SH-SY5Y (cell line): ENCODE data around the gene DAB1.
A peak's percentile ranks its signal among the peaks of the same experiment; 100 is the strongest.

ENCODE experiments used
- GATA2 ChIP-seq: IDR thresholded peaks from 2 replicates; pipeline ENCODE4 v1.6.1; 2011; ENCODE audit warnings: mild to moderate bottlenecking, low read depth, low read length
- GATA3 ChIP-seq: IDR thresholded peaks from 2 replicates; pipeline ENCODE4 v1.6.1; 2011; ENCODE audit warnings: low read depth, mild to moderate bottlenecking, low read length, moderate library complexity

DAB1 gene

DNA sequence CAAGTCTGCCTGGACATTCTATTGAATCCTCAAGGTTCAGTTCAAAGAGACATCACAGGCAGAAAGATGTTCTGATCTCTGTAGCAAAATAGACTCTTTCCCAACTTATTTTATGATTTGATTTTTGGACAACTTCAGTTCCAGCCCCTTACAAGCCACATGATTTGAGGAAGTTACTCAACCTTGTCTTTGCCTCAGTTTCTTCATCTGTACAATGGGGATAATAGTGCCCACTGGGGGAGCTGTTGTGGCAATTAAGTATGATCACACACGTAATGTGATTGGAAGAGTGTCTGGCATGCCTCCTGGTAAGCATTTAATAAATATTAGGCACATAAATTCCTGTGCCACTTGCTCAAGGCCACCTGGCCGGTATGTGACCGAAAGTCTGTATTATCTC is 130.6 kb downstream of the DAB1 start:
- no peak for TF ChIP-seq GATA3

DNA sequence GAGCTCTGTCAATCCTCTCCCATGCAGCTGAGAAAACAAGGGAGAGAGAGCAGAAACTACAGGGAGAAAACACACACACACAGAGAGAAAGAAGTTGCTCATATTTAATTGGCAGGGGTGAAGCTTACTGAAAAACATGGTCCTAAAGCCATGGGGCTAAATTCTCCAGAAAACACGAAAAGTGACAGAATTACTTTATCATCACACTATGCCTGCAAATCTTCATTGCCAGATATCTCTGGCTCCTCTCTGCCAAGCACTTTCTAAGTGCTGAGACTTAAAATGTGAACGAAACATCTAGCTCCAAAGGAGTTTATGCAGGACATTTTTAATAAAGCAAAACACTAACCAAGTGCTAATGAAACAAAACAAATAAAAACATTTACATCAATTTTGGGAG is 134.1 kb downstream of the DAB1 start:
- TF ChIP-seq GATA2: no peak
- no peak for TF ChIP-seq GATA3

- TF ChIP-seq GATA2 (no peak), GATA3 (no peak)
Measured at GRCh38 chr1:57285992-57286391, 137.9 kb downstream of the DAB1 start.

DNA sequence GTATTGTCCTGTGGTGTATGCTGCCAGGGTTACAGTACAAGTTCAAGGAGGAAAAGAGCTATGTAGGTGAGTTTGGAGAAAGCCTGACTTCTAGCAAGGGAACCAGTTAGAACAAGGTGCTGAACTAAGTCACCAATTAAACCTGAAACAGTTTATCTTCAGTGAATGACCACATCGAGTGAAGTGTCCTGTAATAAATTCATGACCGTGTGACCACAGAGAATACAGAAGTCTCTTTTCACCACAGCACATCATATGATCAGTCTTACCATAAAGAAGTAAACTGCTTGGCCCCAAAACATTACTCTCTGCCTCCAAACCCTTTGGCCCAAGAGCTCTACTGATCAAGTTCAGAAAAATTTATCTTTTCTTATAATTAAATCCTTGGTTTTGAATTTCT is 141.4 kb downstream of the DAB1 start:
- TF ChIP-seq GATA2 (no peak), GATA3 (no peak)

GRCh38 chr1:57281324-57281723 is 142.5 kb downstream of the DAB1 start:
- peak; percentile 96 for TF ChIP-seq GATA3
- peak; percentile 99 for TF ChIP-seq GATA2

- TF ChIP-seq GATA3: no peak
- no peak for TF ChIP-seq GATA2
Measured at GRCh38 chr1:57279909-57280666, 143.8 kb downstream of the DAB1 start.

DNA sequence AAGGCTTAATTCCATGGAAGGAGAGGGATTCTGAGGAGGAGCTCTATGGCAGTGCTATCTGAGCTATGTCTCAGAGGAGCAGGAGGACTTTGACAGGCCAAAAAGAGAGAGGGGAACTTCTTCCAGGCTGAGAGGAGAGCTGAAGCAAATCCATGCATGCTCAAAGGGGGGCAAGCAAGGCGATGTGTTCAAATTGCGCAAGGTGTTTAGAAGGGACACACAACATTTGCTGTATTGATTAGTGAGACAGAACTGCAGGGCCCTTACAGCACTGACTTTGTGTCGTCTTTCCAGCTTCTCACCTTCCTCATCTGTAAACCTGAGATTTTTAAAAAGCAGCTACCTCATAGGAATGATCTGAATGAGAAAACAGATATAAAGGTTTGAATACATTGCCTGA is 145.3 kb downstream of the DAB1 start:
- TF ChIP-seq GATA3: no peak

DNA sequence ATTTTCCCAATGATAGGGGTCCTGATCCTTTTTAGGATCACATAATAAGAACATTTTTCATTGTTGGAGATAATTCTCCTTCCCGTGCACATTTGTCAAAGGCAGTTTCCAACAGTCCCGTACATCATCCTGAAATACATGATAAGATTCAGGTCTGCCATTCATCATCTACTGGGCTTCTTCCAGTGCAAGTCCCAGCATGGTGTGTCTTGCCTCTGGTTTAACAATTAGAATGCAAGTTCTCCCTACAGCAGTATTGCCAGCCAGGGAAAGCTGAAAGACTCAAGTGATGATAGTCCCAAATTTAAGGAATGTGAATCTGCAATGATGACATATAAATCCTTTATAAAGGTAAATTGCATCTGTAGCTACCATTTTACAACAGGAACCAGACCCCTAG is 146.2 kb downstream of the DAB1 start:
- TF ChIP-seq GATA2 (no peak), GATA3 (no peak)

DNA sequence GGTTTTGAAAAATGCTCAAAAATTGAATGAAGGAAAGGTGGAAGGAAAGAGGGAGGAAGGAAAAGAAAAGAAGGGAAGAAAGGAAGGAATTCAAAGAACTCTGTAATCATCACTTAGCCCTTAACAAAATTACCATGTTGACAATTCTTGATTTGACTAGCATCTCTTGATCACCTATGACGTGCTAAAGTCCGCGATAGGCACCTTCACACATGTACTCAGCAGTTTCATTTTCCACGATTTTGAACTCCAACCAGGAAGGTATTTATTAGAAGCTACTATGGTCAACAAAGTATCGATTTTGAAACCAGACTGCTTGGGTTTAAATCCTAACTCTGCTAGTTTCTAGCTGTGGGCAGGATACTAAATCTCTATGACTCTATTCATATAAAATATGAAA is 146.9 kb downstream of the DAB1 start:
- TF ChIP-seq GATA3 (no peak), GATA2 (no peak)

DNA sequence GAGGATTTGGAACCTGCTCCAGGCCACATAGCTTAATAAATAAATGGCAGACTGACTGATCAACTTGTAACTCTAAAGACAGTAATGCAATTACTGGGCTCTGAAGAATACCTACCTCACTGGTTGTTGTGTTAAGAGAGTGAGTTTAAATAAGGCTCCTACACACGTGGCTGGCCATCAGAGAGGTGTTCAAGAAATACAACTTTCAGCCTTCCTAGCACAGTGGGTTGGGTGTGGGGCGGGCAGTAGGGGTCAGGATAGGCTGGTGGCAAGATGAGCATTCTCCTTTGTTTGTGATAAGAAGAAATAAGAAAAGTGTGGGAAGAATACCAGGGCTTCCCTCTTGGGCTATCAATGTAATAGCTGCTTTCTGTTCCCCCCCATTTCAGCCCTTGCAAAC is 151.3 kb downstream of the DAB1 start:
- TF ChIP-seq GATA3 (no peak), GATA2 (no peak)

DNA sequence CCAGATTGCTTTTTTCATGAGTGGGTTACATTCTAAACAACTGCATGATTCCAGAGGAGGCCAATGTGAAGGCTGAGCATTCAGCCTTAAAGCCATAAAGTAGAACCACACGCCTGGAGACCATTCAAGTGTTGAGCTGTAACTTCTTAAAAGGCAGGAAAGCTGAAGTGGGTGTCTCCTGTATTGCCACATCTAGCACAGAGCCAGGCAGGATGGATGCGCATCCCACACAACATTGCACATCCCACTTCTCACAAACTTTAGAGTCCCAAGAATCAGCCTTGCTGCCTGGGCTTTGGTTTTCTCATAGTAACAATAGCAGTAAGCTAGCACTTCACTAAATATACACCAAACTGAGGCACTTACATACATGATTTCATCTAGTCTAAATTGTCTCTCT is 151.7 kb downstream of the DAB1 start:
- TF ChIP-seq GATA3: no peak
- TF ChIP-seq GATA2: no peak

DNA sequence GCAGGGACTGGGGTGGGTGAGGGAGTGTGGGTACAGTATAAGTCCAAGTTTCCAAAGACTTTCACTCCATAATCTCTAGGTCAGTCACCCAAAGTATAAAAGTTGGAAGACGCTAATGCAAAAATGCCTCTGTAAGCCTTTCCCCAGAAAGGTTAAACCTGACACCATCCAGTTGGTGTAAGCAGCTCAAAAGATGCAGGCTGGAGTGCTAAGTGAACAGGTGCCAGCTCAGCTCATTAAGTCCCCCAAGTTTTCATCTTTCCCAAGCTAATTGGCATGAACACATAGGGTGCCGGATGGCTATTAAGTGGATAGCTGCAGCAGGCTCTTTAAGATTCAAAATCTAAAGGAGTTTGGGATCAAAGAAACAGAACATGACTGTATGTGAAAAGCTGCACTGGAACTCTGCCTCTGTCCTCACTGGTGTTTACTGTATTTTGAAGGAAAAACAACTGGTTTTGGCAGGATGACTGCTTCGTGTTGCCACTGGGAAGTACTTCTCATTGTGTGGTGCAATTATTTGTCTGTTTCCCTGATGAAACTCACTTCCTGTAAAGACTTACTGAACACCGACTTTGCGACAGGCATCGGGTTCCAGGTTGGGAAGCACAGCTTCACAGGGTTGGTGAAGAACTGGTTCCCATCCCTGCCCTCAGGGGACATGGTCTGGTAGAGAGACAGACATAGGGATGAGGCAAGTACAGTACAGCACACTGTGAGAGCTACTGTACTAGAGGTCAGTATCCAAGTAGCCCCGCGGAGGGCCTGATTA is 152.7 kb downstream of the DAB1 start:
- no peak for TF ChIP-seq GATA2
- no peak for TF ChIP-seq GATA3

DNA sequence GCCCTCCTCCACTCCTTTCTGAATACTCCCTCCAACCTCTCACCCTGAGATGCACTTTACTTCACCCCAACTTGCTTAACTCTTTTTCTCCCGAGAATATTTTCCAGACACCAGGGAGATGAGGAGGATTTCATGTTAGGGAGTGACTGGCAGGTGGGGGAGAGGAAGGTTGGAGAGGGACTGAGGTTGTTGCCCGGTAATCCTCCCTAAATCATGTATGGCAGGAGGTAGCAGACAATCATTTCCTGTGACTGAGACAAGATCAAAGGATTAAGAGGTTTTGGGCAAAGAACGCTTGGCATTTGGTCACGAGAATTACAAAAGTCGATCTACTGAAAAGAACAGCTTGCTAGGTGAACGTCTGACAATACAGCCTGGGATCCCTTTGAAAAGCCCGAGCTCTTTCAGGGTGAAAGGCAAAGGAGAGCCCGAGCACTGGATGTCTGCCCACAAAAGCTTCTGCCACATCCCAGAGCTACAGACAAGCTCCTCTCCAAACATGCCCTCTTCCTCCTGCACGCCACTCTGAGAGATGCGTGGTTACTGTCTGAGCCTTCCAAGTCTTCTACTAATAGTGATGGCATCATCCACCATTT is 154.1 kb downstream of the DAB1 start:
- TF ChIP-seq GATA3 (no peak), GATA2 (no peak)

DNA sequence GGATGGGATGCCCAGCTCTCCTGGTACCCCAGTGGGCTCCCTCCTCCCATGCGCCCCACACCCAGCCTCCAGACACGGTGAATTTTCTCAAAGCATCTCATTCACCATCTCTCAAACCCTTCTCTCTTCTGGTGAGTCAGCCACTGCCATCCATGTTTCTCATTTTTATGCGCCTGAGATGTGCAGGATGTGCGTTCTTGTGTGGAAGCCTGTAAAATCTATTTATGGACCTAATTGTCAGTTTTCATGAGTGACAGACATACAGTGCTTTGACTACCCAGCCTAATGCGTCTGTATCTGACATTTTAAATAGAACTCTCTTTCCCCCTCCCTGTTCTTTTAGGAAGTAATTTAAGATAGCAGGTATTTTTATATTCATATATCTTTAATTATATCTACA is 158.8 kb downstream of the DAB1 start:
- no peak for TF ChIP-seq GATA3

DNA sequence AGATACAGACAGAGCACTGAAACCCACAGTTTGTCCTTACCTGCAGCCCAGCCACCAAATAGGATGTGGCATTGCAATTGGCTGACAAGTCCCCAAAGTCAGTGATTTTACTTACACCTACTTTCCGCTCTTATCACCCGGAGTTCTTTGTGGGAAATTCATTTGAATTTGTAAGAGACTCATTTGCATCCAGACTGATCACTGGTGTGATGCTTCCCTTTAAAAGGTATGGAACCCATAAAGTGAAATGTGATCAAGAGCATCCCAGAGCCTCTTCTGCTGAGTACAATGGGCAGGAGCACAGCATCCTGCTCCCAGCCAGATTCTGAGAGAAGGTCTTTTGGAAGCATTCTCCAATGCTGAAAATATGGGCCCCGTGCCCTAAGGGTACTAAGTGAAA is 161.4 kb downstream of the DAB1 start:
- no peak for TF ChIP-seq GATA2
- TF ChIP-seq GATA3: no peak
